Retina (tissue), 1 donor: Measurements from ENCODE around the gene COPG2.

ENCODE experiments used
- DNase-seq: peaks from one replicate; pipeline ENCODE4 v3.0.0-alpha.2; 2016

Gene COPG2

GRCh38 chr7:130463553-130464434 is 204.8 kb downstream of the COPG2 start:
- no peak for DNase-seq

- no peak for DNase-seq
These were observed 207.3 kb downstream of the COPG2 start for GRCh38 chr7:130461272-130461671.

GRCh38 chr7:130458257-130458656 is 210.3 kb downstream of the COPG2 start:
- no peak for DNase-seq
